ENCODE measurements around the gene MTMR6. TPM values are rescaled to one million over a fixed set of nuclear protein-coding genes. Genes with fewer than 3 reads are reported as not detected.

MTMR6 gene
- polyA plus RNA-seq, 5 donors = 16.7 to 25.6 (median 21.5) TPM

DNA sequence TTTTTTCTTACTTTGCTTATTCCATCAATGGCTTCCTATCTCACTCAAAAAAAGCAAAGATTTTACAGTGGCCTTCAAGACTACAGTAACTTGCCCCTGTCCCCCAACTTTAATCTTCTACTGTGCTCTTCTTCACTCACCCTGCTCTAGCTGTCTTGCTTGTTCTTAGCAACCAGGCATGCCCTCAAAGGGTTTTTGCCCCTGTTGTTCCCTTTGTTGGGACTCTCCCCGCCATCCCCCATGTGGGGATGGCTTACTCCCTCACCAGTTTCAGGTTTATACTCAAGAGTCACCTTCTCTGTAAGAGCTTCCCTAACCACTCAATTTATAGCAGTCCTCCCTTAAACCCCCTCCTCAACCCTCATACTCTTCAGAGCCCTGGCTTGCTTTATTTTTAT, 5.4 kb downstream of the MTMR6 start:
- DNase-seq = no peak

DNA sequence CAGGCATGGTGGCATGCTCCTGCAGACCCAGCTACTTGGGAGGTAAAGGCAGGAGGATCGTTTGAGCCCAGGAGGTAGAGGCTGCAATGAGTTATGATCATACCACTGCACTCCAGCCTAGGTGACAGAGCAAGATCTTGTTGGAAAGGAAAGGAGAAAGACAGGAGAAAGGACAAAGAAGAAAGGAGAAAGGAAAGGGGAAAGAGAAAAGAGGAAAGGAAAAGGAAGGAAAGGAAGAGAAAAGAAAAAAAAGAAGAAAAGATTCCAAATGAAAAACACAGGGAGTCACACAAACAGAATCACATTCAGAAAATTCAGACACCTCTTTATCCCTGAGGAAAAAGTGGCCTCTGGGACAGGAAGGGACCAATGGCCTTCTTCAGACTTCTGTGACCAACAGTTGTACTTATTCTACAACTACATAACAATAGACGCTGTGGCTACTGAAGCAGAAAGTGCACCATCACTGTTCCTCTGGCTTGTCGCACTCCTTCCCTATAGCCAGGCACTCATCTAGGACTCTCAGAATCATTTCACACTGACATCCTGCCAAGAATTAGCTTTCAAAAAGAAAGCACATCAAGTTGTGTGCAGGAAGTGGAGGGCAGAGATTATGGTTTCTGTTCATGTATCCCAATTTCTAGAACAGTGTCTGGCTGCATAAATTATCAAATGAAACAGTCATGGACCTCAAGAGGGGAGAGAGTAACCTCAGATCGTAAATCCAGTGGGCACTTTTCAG, 5.9 kb downstream of the MTMR6 start:
- DNase-seq = no peak

DNA sequence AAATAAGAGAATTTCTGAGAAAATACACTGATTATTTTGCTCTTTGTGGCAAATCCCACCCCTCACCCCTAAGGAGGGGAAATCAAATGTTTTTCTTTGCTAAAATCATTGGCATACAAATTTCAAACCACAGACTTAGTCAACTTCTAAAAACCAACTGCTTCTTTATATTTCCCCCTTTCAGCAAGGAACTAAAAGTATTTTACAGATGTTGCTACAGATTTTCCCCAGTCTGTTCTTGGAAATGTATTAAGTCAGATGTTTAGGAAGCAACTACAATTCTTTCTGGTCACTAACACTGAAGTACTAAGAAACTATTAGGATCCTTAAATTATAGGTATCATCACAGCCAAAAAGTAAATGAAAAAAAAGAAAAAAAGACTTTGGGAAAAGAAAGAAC, 6.9 kb downstream of the MTMR6 start:
- DNase-seq = no peak

DNA sequence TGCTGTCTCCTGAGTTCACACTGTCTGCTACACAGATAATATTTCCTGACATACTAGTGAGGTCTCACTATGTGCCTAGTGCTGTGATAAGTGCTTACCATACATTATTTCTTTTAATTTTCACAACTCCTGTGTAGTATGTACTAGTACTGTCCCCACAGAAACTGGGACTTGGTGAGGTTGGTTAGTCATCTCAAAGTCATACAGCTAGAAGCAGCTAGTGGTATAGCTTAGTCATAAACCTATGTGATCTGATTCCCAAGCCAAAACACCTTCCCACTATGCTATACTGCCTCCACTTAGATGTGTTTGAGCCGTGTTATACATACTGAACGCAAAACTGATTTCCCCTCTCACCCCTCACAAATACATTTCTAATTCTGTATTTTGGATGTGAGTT, 10.5 kb downstream of the MTMR6 start:
- DNase-seq = no peak

DNA sequence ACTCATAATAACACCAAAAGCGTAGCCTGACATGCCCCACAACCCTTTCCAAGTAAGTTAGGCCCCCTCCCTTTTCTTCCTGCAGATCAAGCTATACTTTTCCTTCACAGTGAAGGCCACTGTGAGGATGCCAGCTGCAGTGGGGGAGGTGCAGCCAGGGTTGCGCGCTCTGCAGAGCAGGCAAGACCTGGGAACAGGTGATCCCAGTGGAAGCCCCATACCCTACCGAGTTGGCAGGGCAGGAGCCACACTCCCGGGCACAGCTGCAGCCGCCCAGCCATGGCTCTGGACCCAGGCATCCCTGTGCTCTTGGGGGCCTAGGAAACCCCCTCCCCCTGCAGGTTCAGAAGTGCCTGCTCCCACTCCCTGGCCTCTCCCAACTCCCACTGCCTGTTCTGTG, 18.7 kb downstream of the MTMR6 start:
- no peak for DNase-seq

DNA sequence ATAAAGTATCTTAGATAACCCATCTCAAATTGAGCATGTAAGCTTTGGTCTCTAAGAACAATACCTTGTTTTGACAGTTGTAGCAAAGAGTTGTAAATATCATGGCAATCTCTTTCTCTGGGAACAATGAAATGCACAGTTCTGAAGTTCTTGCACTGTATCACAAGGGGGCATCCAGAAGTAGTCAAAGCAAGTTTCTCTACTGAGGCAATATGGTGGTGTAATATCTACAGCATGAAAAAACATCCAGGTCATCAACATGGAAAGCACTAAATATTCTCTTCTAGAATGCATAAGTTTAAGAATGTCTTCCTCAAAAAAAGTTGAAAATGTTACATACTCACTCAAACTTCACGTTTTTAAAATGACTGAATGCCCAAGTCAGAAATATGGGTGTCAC, 19.6 kb downstream of the MTMR6 start:
- no peak for DNase-seq

DNA sequence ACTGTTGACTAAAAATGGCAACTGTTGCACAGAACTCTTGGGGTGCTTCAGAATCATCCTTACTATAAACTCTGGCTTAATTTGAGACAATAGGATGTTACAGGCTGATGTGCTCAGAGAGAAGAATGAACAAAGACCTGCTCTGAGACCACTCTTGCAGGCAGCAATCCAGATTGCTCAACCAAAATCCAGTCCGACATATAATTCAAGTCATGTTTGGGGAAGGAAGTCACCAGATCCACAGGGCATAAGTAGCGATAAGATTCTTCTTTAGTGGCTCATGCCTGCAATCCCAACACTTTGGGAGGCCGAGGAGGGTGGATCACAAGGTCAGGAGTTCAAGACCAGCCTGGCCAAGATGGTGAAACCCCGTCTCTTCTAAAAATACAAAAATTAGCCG, 20.6 kb downstream of the MTMR6 start:
- no peak for DNase-seq

DNA sequence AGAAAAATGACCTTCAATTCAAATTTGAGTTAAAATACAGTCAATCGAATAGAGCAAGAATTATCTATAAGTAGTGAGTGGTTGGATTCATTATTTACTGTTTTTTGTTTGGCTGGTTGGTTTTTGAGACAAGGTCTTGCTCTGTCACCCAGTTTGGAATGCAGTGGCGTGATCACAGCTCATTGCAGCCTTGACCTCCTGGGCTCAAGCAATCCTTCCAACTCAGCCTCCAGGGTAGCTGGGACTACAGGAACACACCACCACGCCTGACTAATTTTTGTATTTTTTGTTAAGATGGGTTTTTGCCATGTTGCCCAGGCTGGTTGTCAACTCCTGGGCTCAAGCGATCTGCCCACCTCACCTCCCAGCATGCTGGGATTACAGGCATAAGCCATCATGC, 25.0 kb downstream of the MTMR6 start:
- DNase-seq = no peak

DNA sequence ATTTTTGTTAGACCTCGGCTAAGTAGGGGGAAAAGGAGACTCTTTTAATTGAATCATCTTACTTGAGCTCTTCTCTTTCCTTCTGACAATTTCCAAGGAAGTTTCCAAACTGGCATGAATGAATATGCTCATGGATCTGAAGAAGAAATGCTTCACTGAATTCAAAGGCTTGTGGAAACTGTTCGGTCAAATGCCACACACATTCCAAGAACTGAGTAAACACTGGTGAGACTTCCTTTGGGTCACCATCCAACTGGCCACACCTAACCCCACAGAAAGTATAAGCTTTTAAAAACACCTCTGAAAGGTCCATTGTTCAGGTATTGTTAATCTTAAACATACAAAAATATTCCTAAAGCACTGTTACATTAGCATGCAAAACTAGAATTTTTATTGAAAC, 33.6 kb downstream of the MTMR6 start:
- no peak for DNase-seq

DNA sequence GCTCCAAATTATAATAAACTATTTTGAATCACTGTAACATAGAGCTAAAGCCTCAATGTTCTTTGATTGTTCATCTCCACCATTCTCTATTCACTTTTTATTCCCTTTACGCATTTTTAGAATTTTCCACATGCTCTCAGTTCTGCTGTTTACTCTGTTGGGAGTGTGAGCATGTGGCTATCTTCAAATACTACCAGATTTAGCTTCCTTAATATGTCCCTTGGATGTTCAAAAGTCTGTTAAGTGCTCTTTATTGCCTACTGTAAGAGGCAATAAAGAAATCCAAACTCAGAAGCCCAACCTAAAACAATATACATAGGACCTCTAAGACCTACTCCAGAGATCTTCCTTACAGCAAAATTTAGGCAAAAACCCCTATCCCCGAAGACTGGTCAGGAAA, 34.5 kb downstream of the MTMR6 start:
- no peak for DNase-seq

DNA sequence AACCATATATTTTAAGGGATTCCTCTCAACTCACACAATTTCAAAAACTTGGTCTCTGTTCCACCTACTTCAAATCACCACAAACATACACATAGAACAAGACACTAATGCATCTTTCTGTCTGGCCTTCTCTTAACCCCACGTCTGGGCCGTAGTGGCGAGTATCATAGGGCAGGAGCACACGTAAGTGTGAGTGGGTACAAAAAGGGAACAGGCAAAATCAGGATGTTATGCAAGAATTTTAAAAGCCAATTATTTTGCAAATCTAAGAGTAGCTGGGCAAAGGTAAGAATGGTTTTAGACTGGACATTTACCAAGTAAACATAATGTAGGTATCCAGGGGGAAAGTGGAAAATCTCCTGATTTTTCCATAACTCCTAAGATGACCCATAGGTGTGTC, 35.1 kb downstream of the MTMR6 start:
- DNase-seq = no peak

DNA sequence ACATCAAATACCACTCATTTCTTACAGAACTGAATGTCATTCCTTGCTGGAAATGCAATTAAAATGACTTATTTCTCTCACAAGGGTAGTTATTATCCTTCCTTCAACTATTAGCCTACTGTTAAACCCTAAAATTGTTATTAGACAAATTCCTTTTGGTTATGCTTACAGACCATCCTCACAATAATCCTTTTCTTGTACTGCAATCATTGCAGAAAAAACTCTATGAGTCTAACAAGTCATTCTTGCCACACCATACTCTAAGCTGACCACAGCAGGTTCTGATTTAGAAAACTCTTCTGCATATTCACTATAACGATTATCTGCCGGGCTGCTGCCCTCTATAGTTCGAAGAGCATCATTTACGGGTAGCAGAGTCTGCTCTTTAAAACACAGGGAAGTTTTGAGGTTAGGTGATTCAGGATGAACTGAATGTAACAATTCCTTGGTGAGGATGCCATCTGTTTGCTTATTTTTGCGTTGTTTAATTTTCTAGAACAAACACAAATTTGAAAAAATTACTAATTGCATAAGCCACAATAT, 38.2 kb downstream of the MTMR6 start:
- DNase-seq = no peak

DNA sequence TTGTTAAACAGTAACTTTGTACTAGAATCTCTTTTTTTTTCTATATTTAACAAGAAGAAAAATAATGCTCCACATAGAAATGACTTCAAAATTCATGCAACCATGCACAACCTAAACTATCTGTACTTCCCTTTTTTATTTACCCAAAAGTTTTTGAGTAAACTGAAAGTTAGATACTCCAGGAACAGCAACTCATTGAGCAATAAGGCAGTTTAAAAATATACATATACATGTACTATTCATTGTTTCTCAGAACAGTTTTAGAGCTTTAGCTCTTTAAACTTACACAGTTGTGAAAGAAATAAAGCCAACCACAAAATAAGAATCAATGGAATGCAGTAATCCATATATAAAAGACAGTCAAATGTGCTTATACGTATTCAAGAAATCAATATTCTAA, 39.2 kb downstream of the MTMR6 start:
- no peak for DNase-seq

DNA sequence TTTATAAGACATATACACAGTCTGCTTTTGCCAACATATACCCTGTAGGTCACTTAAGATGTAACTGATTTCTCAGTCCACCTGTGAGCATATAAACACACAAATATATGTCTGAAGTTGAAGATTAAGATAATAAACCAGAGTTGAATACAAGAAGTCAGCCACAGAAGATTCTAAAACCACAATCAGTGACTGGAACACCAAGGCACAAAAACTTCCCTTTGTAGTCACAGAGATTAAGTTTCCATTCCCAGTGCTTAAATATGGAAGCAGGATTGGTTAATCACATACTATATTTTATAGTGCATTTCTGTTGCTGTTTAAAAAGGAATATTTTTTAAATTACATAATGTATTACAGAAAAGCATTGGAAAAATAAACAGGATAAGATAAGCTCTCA, 39.9 kb downstream of the MTMR6 start:
- DNase-seq = no peak

DNA sequence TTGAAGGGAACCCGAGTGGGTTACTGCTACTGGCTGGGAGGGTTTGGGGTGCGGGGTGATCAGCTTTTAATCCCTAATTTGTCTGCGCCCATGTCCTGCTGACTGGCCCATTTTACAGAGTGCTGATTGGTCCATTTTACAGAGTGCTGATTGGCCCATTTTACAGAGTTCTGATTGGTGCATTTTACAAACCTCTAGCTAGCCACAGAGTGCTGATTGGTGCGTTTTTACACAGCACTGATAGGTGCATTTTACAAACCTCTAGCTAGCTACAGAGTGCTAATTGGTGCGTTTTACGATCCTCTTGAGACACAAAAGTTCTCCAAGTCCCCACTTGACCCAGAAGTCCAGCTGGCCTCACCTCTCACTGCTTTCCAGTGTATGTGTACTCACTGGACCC, 43.2 kb downstream of the MTMR6 start:
- no peak for DNase-seq

DNA sequence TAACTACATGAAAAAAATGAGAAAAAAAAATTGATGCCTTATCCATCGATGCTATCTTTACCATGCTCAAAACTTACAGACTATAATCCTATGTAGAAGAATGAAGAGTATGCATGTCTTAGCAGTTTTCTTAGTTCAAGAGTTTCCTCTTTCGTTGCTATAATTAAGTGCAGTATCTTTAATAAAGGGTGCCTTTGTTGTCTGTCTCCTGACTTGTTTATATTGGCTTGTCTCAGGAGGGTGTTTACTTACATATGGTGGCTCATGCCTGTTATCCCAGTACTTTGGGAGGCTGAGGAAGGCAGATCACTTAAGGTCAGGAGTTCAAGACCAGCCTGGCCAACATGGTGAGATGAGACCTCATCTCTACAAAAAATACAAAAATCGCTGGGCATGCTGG, 44.3 kb downstream of the MTMR6 start:
- DNase-seq = no peak

DNA sequence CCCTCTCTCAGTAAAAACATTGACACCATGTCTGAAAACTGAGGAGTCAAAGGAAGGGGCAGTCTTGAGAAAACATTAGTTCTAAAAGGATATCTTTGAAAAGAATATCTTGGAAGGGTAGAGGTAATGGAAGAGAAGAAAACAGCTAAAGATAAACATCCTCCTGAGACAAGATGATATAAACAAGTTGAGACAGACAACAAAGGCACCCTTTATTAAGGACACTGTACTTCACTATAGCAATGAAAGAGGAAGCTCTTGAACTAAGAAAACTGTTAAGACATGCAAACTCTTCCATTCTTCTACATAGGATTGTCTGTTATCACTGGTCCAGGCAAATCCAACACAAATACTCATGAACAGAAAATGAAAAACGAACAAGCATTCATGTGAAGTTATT, 46.3 kb downstream of the MTMR6 start:
- no peak for DNase-seq

DNA sequence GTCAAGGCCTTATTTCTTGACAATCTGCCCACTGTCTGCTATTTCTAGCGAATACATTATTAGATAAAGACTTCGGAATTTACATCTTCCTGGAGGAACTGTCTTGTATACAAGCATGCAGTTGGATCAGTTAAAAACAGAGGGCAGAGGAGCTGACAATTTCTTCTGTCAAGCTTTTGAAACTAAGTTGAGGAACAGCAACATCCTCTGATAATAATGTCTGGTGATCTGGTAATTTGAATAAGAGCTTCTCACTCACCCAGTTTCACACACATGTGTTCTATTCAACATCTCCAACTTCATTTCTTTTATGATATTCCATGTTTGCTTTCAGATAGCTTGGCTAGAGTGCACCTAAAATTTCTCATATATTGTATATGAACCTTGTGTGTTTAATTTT, 50.2 kb downstream of the MTMR6 start:
- DNase-seq = no peak

DNA sequence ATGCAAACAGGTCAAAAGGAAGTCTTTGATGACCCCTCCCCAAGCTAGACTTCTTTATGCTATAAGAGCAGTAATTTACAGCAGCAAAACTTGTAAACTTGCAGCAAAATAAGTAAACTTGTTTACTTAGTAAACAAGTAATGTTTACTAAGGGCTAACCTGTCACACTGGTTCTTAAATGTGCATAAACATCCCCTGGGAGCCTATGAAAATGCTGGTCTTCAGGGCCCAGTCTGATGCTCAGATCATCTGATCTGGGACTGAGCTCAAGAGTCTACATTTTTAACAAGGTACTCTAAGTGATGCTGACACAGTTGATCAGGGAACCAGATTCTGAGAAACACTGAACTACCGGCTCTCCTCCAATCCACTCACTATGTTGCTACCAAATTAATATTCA, 53.4 kb downstream of the MTMR6 start:
- DNase-seq = no peak

DNA sequence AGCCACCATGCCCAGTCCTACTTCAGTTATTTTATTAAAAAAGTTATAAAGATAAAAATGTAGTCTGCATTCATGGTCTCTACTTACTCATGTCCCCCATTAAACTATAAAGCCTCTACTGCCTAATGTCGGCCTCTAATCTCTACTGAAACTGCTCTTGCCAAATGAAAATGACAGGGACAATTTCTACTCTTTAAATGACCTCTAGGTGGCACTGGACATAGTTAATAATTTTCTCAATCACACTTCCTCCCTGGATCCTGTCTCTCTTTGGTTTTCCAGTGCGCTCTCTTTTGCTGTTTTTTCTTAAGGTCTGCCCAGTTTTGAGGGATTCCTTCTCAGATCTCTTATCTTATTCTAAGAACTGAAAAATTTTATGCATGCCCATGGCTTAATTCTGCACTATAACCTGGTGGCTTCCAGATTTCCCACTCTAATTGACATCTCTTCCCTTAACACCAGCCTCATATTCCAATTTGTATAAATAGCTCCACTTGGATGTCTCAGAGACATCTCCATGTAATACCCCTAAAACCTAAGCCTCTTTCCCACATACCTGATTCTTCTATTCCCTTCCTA, 54.3 kb downstream of the MTMR6 start:
- peak in 1 of 2 donors; percentile 12 for DNase-seq

DNA sequence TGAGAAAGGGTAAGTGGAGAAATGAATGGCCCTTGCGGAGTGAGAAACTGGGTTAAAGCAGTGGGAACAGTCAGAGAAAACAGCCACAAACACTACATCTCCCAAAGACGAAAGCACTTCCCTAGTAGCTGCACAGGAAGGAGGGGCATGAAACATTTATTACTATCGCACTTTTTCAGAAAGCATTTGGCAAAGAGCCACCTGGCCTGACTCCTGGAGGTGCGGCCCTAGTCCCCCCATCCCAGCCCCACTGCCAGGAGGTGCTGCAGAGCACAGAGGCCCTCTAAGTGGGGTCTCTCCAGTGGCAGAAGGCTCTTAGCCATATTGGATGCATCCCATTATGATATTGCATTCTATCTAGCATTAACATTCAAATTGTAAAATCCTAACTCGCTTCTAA, 55.8 kb downstream of the MTMR6 start:
- DNase-seq = no peak

DNA sequence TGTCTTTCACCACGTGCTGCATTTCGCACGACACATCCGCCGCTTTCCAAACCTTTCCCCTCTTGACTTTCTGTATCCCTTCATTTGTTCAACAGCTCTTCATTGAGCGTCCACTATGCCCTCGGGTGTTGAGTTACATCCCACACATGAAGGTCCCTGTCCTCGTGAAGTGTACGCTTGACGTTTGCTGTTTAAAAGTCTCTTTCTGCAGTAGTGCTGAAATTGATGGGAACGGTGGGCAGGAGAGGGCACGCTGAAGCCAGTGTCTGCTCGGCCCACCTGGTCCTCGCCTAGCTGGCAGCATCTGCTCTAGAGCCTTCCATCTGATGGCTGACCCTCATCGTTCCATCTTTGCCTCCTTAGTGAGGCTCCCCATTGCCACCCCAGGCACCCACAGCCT, 59.6 kb downstream of the MTMR6 start:
- no peak for DNase-seq

DNA sequence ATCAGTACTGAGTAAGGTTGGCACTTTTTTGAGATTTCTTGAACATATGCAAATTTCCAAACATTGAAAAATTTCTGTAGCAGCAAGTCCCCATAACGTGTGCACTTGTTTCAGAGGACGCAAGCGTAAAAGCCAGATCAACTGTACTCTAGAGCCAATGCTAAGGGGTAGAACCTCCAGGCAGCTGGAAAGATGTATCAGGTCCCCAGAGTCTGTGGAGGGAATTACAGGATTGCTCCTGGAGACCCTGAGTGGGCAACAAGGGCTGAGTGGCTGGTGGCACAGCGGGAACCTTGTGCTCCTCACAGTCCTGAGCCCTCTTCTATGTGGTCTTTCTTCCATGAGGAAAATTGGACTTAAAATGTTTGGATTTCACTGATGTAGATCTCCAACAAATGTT, 61.3 kb downstream of the MTMR6 start:
- no peak for DNase-seq

DNA sequence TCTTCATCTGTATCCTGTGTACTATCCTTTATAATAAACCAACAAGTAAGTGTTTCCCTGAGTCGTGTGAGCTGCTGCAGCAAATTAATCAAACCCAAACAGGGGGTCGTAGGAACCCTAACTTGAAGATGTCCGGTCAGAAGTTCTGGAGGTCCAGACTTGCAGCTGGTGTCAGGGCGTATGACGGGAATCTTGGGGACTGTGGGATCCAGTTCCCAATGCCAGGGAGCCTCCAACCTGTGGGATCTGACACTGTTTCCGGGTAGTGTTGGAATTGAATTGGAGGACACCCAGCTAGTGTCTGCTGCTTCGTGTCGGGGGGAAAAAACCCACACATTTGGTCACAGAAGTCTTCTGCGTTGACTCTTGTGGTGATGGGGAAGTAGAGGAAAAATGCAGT, 63.1 kb downstream of the MTMR6 start:
- DNase-seq = no peak

Measured in right lung (tissue), 5 donors.